HepG2 (cell line): ENCODE results near the gene LAMTOR3.

Source experiments
- BRCA1 ChIP-seq: sonication (generic); formaldehyde crosslinking; IDR thresholded peaks from 2 replicates; pipeline ENCODE4 v1.4.0; 2020; ENCODE audit warnings: missing genetic modification reagents
- CBX5 ChIP-seq: sonication (generic); formaldehyde crosslinking; IDR thresholded peaks from 2 replicates; pipeline ENCODE4 v1.4.0; 2020; ENCODE audit warnings: missing genetic modification reagents, borderline replicate concordance
- EP300 ChIP-seq, 3 experiments: sonication (generic) in 1 of 3; formaldehyde crosslinking in 1 of 3; IDR thresholded peaks; 2 replicates each; pipeline versions ENCODE4 v1.5.1 to v1.6.1; 2011 to 2020; ENCODE audit warnings: low read depth in 2 of 3, low read length in 2 of 3, borderline replicate concordance in 1 of 3, improper control_type of control experiment in 1 of 3, mild to moderate bottlenecking in 1 of 3, missing genetic modification reagents in 1 of 3, moderate library complexity in 1 of 3
- ETV6 ChIP-seq: sonication (generic); formaldehyde crosslinking; conservative IDR thresholded peaks from 2 replicates; pipeline ENCODE4 v1.4.0; 2020; ENCODE audit warnings: missing genetic modification reagents
- FOSL1 ChIP-seq: sonication (generic); formaldehyde crosslinking; IDR thresholded peaks from 2 replicates; pipeline ENCODE4 v1.9.0; 2021; ENCODE audit warnings: missing genetic modification reagents, borderline replicate concordance
- PHF21A ChIP-seq: sonication (generic); formaldehyde crosslinking; IDR thresholded peaks from 2 replicates; pipeline ENCODE4 v1.5.0; 2020; ENCODE audit warnings: mild to moderate bottlenecking, missing genetic modification reagents
- TBL1XR1 ChIP-seq: fragments of 150-350 bp; IDR thresholded peaks from 2 replicates; pipeline ENCODE4 v1.6.1; 2014; ENCODE audit warnings: borderline replicate concordance, low read length; ENCODE audit not compliant: partially characterized antibody
- TF ChIP-seq, protein P1 (sequence below): sonication (generic); formaldehyde crosslinking; IDR thresholded peaks from 2 replicates; pipeline ENCODE4 v1.8.0; 2022; ENCODE audit warnings: low read depth, missing genetic modification reagents
- TF ChIP-seq, protein P2 (sequence below): IDR thresholded peaks from 2 replicates; pipeline ENCODE4 v1.6.1; 2012; ENCODE audit warnings: inconsistent platforms
- TF ChIP-seq, protein P3 (sequence below): sonication (generic); formaldehyde crosslinking; IDR thresholded peaks from 2 replicates; pipeline ENCODE4 v1.5.0; 2020; ENCODE audit warnings: missing genetic modification reagents
- TF ChIP-seq, protein P4 (sequence below): sonication (generic); formaldehyde crosslinking; IDR thresholded peaks from 2 replicates; pipeline ENCODE4 v1.5.0; 2020; ENCODE audit warnings: missing genetic modification reagents
- TF ChIP-seq, protein P5 (sequence below): sonication (generic); formaldehyde crosslinking; IDR thresholded peaks from 2 replicates; pipeline ENCODE4 v1.4.0; 2020; ENCODE audit warnings: mild to moderate bottlenecking, missing genetic modification reagents

DNA sequence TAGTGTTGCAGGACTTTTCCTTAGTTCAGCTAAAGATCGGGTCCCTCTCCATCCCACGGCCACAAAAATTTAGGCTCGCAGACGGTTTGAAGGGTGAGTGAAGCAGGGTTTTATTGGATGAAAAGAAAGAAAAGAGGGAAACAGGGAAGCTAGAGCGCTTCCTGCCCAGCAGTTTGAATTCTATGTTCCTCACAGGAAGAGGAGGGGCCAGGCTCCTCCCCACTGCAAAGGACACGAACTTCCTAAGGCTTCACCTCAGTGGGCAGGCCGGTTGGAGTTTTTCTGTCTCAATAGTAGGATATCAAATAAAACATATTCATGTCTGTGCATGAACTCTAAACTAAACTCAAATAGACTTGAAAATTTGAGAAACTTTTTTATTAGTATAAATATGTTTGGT, 50.2 kb downstream of the LAMTOR3 start:
- no peak for TF ChIP-seq EP300 (IDR thresholded peaks at IDR 0.05; ENCODE audit: low read depth in 2 of 2, low read length in 2 of 2)
- no peak for TF ChIP-seq EP300 (CRISPR knock-in tag; IDR thresholded peaks at IDR 0.05; ENCODE audit: borderline replicate concordance)
- TF ChIP-seq FOSL1 (CRISPR knock-in tag), result no peak
- TF ChIP-seq, protein P1, sequence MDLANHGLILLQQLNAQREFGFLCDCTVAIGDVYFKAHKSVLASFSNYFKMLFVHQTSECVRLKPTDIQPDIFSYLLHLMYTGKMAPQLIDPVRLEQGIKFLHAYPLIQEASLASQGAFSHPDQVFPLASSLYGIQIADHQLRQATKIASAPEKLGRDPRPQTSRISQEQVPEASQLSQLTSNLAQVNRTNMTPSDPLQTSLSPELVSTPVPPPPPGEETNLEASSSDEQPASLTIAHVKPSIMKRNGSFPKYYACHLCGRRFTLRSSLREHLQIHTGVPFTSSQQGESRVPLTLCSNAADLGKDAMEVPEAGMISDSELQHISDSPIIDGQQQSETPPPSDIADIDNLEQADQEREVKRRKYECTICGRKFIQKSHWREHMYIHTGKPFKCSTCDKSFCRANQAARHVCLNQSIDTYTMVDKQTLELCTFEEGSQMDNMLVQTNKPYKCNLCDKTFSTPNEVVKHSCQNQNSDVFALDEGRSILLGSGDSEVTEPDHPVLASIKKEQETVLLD (CRISPR knock-in tag), result no peak
- TF ChIP-seq TBL1XR1, result no peak
- TF ChIP-seq PHF21A (CRISPR knock-in tag), result no peak
- TF ChIP-seq, protein P2, sequence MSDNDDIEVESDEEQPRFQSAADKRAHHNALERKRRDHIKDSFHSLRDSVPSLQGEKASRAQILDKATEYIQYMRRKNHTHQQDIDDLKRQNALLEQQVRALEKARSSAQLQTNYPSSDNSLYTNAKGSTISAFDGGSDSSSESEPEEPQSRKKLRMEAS, result no peak
- TF ChIP-seq, protein P3, sequence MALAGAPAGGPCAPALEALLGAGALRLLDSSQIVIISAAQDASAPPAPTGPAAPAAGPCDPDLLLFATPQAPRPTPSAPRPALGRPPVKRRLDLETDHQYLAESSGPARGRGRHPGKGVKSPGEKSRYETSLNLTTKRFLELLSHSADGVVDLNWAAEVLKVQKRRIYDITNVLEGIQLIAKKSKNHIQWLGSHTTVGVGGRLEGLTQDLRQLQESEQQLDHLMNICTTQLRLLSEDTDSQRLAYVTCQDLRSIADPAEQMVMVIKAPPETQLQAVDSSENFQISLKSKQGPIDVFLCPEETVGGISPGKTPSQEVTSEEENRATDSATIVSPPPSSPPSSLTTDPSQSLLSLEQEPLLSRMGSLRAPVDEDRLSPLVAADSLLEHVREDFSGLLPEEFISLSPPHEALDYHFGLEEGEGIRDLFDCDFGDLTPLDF (CRISPR knock-in tag), result no peak
- no peak for TF ChIP-seq ETV6 (CRISPR knock-in tag)
- TF ChIP-seq CBX5, result no peak
- TF ChIP-seq BRCA1, result no peak
- TF ChIP-seq, protein P4, sequence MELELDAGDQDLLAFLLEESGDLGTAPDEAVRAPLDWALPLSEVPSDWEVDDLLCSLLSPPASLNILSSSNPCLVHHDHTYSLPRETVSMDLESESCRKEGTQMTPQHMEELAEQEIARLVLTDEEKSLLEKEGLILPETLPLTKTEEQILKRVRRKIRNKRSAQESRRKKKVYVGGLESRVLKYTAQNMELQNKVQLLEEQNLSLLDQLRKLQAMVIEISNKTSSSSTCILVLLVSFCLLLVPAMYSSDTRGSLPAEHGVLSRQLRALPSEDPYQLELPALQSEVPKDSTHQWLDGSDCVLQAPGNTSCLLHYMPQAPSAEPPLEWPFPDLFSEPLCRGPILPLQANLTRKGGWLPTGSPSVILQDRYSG (CRISPR knock-in tag), result no peak
- TF ChIP-seq, protein P5, sequence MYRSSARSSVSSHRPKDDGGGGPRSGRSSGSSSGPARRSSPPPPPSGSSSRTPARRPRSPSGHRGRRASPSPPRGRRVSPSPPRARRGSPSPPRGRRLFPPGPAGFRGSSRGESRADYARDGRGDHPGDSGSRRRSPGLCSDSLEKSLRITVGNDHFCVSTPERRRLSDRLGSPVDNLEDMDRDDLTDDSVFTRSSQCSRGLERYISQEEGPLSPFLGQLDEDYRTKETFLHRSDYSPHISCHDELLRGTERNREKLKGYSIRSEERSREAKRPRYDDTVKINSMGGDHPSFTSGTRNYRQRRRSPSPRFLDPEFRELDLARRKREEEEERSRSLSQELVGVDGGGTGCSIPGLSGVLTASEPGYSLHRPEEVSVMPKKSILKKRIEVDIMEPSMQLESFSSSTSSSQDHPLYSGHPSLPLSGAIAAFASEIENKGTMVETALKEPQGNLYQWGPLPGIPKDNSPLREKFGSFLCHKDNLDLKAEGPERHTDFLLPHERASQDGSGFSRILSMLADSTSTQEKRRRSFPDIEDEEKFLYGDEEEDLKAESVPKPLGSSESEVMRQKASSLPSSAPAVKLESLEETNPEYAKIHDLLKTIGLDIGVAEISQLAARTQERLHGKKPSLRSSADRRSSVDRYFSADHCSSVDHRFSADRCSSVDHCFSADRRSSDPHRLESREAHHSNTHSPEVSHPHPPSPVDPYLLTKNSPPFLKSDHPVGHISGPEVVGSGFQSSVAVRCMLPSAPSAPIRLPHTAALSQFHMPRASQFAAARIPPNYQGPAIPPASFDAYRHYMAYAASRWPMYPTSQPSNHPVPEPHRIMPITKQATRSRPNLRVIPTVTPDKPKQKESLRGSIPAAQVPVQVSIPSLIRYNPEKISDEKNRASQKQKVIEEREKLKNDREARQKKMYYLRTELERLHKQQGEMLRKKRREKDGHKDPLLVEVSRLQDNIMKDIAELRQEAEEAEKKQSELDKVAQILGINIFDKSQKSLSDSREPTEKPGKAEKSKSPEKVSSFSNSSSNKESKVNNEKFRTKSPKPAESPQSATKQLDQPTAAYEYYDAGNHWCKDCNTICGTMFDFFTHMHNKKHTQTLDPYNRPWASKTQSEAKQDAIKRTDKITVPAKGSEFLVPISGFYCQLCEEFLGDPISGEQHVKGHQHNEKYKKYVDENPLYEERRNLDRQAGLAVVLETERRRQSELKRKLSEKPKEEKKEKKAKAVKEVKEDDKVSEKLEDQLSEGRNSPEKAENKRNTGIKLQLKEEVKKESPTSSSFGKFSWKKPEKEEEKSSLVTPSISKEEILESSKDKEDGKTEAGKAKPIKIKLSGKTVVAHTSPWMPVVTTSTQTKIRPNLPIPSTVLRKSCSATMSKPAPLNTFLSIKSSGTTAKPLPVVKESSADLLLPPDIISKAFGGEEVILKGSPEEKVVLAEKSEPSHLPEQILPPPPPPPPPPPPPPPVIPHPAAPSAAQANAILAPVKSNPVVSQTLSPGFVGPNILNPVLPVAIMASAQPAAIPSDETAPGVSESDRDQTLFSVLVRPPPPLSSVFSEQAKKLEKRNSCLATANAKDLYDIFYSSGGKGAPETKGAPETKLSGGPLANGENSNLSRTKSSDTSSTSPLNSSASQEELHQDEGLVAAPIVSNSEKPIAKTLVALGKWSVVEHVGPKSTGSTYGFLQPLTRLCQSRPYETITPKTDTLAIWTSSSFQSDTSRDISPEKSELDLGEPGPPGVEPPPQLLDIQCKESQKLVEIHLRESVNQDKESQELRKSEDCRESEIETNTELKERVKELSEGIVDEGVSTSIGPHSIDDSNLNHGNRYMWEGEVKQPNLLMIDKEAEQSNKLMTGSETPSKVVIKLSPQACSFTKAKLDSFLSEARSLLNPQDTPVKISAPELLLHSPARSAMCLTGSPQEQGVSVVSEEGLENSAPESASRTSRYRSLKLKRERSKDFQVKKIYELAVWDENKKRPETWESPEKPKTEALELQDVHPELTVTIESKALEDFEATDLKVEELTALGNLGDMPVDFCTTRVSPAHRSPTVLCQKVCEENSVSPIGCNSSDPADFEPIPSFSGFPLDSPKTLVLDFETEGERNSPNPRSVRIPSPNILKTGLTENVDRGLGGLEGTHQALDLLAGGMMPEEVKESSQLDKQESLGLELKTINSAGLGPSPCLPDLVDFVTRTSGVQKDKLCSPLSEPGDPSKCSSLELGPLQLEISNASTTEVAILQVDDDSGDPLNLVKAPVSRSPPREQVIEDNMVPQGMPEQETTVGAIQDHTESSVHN (CRISPR knock-in tag), result no peak
